GM19452 (cell line): ENCODE measurements around the gene AAR2.

Source experiments
- ATAC-seq: cut with Tn5 transposase; IDR thresholded peaks from one replicate; pipeline ENCODE4 v1.9.1; 2021; ENCODE audit not compliant: unreplicated experiment

The AAR2 gene, protein sequence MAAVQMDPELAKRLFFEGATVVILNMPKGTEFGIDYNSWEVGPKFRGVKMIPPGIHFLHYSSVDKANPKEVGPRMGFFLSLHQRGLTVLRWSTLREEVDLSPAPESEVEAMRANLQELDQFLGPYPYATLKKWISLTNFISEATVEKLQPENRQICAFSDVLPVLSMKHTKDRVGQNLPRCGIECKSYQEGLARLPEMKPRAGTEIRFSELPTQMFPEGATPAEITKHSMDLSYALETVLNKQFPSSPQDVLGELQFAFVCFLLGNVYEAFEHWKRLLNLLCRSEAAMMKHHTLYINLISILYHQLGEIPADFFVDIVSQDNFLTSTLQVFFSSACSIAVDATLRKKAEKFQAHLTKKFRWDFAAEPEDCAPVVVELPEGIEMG

DNA sequence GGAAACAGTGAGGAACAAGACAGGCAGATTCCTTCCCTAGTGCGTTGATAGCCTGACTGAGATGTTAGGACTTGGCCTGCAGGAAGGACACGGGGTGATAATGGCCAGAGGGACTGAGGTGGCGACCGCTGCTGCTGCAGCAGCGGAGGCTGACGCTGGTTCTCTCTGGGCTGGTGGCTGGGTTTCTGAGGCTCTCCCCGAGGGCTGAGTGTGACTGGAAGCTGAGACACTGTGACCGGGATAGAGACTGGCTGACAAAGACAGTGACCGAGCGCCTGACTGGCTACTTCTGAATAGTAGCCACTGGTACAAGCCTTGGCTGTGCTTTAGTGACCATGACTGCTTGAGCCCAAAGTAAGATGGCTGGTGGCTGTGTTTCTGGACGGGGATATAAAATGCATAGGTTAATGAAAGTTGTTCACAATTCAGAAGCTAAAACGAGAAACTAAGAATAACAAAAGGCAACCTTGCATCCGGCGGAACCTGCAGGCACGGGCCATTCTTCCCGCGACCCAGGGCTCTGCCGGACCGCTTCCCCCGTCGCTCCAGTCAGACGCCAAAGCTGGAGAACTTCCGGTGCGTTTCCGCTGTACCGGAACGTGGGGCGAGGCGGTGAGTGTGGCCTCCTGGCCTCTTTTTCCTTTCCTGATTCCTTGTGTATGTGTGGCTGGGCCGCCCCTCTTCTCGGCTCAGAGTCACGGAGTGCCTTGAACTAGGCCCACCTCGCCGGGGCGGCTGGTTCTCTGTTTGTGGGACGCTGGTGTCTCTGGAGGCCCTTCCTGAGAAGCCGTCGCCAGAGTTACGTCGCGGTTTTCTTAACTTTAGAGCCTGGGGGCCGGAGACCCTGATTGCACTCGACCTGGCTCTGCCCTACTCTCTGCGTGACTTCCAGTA lies at the start of gene AAR2:
Gene AAR2 (plus strand): TSS at position 587 of the 894 bp plus-strand sequence. CDS start 3,391 bp downstream, outside the sequence.
- ATAC-seq: peak; percentile 60

DNA sequence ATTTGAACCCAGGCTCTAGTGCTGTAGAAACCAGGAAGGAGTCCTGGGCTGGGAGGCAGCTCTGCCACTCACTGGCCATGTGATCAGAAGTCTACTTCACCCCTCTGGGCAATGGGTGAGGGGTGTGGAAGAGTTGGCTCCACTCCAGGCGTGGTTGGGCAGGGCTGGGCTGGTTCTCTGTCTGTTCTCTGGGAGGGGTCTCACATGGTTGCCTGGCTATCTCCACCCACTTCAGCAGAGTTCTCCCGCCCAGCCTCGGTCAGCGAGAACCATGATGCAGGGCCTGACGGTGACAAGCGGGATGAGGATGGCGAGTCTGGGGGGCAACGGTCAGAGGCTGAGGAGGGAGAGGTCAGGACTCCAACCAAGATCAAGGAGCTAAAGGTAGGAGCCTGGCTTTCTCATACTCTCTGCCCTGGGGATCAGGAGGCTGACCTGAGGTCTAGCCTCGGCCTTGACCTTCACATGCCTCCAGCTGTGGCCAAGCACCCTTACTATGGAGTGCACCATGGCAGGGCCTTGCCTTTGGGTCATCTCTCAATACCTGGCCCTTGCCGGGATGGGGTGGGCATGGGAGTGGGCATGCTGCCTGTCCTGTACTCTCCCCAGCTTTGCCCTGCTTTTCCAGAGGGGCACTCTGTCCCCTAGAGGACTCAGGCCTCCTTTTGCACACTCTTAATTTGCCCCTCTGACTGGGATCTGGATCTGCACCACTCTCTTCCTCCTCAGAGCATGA lies 42.1 kb upstream of the AAR2 start:
- ATAC-seq: no peak

DNA sequence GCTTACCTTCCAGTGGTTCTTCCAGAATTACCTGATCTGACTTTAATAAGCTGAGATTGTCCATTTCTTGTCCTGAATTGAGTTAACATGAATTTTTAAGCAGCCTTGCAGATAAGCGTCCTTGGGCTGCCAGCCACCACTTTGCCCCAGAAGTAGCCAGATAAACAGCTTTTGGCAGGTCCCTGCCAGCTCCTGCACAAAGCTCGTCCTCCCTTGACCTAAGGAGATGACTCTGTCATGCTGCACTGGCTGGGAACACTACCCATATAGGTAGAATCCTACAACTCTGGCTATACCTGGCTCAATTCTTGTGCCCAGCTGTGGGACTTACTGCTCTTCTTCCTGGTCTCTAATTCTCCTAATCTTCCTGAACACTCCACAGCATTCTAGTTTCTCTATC lies 39.6 kb upstream of the AAR2 start:
- no peak for ATAC-seq

DNA sequence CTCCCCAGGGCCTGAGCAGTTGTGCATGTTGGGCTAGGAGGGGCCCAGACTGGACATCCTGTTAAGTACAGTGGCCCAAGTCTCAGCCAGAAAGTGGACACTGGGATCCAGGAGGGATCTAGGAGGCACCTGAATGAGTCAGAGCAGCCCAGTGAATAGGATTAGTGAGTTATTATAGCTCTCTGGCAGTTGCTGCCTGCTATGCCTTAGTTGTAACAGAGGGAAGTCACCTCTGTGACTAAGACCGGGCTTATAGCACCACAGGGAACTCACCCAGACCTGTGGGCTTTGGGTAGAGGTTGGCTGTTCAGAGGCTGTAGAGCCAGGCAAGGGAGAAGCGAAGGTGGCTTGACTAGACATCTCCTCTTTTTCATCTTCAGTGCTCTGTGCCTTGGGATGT lies 39.0 kb upstream of the AAR2 start:
- ATAC-seq: no peak

DNA sequence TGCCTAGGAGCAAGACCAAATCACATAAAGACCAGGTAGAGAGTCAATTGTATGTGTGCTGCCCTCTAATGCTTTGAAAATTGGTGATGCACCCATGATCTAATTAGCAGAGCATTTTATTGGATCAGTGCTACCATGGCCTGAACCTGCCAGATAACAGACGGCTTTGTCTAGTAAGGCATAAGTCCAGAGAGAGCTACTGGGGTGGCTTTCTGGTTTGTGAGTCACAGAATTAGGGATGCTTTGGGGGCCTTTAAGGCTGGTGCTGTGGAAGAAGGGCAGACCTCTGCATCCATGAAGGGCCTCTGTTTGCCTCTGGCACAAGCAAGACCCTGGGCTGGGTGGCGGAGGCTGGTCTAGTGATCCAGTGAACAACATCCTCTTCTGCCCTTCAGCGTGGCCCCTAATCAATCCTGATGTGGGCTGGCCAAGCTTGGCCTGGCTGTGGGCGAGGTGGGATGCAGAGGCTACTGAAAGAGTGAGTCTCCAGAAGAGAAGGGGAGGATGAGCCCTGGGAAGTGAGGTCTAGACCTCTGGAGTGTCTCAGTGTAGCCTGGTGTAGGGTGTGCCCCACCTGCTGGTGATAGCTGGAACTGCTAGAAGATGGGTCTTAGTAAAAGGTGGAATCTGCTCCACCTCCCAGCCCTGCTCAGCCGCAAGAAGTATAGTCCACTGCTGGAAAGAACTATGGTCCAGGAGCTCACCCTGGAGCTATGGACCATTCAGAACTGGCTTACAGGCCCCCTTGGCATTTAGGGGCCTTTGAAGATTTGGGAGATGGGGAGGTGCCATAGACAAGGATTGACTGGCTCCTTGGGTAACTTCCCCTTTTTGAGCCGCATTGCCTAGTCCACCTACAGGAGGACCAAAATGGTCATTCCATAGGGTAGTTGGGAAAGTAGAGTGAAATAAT lies 36.7 kb upstream of the AAR2 start:
- no peak for ATAC-seq

DNA sequence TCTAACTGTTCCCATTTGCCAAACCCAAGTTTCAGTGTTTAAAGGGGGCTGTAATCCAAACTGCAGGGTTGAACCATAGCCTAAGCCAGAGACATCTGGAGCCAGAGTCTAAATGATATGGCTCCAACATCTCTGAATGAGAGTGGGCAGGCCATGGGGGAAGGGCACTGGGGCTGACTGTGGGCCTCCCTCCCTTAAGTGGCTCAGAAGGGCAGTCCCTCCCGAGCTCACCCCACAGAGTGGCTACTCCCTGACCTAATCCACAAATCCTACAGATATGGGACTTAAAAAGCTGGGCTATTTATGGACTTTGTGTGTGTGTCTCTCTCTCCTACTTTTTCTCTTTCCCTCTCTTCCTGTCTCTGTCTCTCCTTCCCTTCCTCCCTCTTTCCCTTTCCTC lies 35.8 kb upstream of the AAR2 start:
- ATAC-seq: no peak

DNA sequence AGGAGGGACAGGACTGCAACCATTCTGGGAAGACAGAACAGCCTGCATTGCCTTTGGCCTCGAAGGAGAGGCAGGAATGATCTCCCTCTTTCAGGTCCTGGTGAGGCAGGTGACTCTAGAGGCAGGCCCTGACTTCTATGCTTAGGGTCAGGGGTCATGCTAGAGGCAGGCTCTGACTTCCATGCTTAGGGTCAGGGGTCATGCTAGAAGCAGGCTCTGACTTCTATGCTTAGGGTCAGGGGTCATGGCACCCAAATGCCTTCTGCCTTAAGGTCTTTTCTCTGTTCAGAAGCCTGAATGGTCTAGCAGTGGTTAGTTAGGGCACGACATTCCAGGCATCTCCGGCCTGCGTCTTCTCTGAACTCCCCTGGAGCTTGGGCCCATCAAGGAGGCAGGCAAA lies 35.1 kb upstream of the AAR2 start:
- no peak for ATAC-seq

DNA sequence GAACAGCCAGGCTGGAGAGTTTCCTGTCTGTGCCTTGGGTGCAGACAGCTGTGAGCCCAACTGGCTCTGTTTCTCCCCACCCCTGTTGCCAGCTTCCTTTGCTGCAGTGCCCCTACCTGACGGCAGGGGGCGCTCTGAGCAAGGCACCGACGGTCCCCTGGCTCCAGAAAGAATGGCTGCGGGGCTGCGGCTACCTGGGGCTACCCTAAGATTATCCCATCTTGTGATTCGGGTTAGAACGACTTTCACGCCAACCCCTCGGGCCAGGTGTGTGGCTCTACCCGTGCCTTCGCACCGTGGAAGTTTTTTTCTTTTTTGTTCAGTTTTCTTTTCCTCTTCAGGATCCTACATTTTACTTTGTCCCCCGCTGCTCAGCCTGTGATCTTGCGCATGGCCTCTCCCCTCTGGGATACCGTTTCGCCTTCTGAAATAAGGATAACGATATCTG lies 33.4 kb upstream of the AAR2 start:
- no peak for ATAC-seq

DNA sequence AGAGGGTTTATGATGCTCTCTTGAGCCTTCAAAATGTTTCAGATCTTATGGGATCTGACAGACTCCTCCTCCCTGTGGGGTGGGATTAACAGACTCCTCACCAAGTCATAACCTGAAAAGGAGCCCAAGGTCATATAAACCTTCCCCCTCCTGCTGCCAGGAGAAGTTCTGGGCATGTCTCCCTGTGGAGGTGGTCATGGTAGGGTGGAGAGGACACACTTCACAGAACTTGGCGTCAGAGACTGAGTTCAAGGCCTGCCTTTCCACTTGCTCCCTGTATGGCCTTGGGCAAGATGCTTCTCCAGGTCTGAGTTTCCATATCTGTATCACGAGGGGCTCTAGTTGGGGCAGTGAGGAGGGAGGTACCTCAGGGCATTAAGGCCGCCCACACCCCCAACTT lies 32.4 kb upstream of the AAR2 start:
- ATAC-seq: no peak

DNA sequence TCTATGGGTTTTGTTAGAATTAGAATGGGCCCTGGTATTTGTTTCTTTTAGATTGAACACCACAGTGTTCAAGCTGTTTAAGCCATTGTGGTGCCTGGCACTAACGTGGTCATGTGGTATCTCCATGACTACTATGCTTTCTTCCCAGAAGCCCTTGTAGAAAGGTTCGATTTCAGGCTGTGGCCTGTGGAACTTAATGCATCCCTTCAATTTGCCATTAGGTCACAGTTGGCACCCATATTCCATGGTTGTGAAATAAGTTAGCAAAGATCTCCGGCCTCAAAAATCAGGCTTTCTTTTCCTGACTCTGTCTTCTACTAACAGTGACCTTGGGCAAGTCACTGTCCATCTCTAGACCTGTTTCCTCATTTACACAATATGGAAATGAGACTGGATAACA lies 31.3 kb upstream of the AAR2 start:
- no peak for ATAC-seq

DNA sequence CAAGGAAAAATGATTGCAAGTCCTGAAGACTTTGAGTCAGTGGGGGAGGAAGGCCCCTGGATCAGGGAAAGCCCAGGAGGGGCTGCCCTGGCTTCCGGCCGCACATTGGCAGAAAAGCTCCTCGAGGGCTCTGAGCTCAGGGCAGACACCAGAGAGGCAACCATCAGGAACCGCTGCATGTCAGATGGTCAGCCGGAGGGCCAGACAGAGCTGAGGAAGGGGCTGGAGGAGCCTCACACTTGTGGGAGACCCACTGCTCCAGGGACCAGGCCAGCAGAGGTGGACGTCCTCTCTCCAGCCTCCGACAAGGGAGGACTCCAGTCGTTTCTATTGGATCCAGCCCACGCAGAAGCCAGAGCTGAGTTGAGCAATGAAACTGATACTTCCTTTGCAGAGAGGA lies 30.2 kb upstream of the AAR2 start:
- ATAC-seq: no peak

DNA sequence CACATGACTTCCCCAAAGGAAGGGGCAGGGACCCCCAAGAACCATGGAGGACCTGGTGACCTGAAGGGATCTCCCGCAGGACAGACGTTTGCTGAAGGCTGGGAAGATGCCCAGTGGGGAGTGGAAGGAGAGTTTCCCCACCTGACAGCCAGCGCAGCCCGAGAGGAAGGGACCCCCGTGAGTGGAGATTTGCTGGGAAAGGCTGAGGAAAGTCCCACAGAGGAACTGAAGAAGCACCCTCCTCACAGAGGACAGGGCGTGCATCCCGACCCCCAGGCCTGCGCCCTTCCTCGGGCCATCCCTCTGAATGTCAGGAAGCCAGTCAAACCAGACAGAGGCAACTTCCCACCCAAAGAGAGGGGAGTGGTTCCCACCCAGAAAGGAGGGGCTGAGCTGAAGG lies 29.6 kb upstream of the AAR2 start:
- no peak for ATAC-seq

DNA sequence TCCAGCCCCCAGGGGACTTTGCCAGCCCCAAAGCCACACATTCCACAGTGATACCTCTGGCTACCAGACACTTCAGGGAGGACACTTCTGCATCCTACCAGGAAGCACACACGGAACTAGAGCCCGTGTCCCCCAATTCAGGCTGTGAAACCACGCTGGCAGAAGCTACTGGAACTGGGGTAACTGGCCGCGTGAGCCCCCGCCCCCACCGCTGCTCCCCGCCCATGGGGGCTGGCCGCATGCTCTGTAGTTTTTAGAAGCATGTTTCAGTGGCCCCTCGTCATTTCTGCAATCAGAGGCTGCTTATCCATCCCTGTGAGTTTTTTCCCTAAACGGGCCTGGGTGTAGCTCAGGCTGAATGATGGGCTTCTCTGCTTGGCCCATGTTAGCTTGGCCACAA lies 28.7 kb upstream of the AAR2 start:
- ATAC-seq: no peak

DNA sequence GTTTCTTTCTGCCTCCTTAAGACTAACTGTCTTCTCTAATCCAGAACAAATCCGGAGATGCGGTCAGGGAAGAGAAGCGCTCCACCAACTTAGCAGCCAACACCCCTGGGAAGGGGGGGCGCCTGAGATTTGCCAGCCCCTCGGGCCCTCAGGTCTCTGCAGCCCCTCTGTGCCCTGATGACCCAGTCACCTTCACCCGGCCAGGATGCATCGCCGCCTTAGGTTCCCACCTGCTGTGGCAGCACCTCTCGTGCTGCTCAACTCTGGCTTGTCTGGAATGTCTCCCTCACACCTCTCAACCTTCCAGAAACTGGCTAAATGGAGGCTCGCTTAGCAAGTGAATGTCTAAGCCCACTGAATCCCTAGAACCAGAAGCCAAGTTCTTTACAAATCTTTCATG lies 28.0 kb upstream of the AAR2 start:
- ATAC-seq: no peak

DNA sequence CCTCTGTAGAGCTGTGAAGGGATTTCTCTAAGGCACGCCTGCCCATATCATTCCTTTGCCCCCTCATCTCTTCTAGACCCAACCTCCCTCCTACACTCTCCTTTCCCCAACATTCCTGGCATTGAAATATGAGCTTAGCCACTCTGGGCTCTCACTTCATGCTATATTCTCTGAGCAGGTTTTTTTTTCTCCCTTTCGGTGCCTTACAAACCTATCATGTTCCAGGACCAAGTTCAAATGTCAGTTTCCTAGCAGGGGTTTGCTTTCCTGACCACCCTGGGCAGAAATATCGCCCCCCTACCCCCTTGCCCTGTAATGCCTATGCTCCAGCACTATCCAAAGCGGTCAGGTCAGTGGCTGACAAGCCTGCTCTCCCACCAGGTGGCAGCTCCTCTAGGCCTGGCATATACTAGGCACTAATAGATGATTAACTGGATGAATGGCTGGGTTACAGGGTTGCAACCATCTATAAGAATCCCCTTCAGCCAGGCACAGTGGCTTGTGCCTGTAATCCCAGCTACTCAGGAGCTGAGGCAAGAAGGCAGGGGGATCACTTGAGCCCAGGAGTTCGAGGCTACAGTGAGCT lies 25.7 kb upstream of the AAR2 start:
- no peak for ATAC-seq

DNA sequence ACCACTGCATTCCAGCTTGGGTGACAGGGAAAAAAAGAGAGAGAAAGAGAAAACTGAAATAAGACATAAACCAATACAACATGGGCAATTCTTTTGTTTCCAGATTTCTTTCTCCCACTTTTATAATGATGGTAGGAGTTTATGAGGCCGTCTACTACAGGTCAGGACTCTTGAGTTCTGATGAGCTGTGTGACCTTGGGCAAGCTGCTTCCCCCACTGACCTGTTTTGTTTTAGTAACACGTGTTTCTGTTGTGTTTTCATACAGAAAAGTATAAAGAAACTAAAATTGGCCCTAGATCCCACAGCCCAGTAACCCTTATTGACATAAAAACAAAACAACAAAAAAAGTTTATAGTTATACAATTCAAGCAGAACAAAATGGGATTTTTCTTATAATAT lies 22.9 kb upstream of the AAR2 start:
- no peak for ATAC-seq

DNA sequence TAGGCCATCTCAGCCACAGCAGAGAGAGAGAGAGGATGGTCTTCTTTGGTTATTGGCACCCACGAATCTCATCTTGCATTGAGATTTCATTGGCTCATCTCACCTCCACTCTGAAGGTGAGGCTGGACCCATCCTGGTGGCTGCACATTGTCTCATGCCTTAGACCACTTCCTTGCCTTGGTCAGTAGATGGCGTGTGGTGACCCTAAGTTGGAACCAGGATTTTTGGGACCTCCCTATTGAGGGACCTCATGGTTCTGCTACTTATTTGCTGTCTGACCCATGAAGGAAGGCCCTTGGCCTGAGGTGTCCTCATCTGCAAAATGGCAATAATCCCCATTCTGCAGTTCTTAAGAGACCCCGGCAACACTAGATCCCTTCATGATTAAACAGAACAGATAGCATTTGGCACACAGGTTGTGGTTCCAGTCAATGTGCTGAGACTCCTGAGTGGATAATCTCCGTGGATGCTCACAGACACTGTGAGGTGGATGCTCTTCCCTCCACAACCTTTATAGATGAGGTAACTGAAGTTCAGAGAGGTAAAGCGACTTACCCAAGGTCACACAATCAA lies 21.5 kb upstream of the AAR2 start:
- no peak for ATAC-seq

DNA sequence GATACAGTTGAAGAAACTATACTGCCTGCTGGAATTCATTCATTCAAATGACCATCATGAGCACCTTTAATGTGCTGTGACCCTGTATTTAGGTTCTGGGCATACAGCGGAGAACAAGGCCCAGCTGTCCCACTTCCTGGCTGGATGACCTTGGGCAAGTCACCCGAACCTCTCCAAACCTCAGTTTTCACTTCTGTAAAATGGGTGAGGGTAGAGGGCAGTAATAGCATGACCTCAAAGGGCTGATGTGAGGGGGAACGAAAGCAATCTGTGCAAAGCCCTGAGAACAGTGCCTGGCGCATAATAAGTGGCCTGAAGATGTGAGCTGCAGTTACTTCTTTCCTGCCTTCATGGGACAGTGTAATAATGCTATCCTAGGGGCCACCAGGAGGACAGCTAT lies 20.5 kb upstream of the AAR2 start:
- ATAC-seq: no peak

DNA sequence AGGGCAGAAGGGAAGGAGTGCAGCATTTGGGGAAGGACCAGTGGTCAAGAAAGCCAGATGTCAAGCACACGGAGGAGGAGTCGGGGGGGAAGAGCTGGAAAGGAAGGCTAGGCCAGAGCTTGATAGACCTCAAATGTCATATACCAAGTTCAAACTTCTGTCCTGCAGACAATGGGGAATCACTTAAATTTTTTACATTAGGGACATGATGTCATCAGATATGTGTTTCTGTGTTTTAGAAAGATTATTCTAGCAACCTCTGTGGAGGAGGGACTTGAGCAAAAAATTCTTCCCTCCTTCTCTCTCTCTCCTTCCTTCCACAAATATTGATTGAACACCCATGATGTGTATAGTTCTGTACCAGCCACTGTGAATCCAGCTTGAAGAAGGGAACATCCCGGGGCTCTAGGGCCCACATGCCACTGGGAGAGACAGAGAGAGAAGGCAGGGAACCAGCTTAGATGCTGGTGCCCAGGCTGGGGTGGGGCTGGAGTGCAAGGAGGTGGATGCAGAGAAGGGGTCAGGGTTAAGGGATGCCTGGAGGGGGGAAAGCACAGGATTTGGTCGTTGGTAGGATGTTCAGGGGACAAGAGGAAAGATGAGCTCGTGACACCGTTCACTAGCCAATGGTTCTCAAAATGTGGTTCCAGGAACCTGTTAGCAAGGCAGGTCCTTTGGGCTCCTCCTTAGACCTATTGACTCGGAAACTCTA lies 19.8 kb upstream of the AAR2 start:
- no peak for ATAC-seq
